A673 (cell line): ENCODE data around the gene CDK5RAP1. TPM values are rescaled to one million over a fixed set of nuclear protein-coding genes. Genes with fewer than 3 reads are reported as not detected.

Experiments used
- BruUV-seq: library from RNA; stranded (reverse); fragments of 400-500 nt; replicated peaks from 2 replicates; lab custom pipeline; 2021; lab: Mats Ljungman, UMichigan
- CTCF ChIA-PET: fragments of 300-600 bp; sonication (Branson Sonifier 250); formaldehyde crosslinking; loops from one replicate; lab custom pipeline; 2022; ENCODE audit warnings: antibody characterized with exemption; lab: Charles Lee
- POLR2A ChIA-PET: fragments of 300-600 bp; sonication (Branson Sonifier 250); formaldehyde crosslinking; loops from one replicate; lab custom pipeline; 2022; ENCODE audit warnings: antibody characterized with exemption; ENCODE audit not compliant: low non-redundant PET; lab: Charles Lee
- DNase-seq: peaks from one replicate; pipeline ENCODE4 v3.0.0-alpha.2; 2015; ENCODE audit warnings: low spot score
- H3K27ac ChIP-seq: fragments of 200-600 bp; sonication (generic); 2 replicates; pipeline ENCODE4 v1.5.1; 2016; ENCODE audit warnings: mixed run types, low read depth, mild to moderate bottlenecking, mixed read lengths, antibody characterized with exemption, low read length; ENCODE audit not compliant: poor library complexity, severe bottlenecking
- H3K27me3 ChIP-seq: fragments of 200-600 bp; sonication (generic); replicated peaks from 2 replicates; pipeline ENCODE4 v1.6.1; 2017; ENCODE audit warnings: mixed run types, low read depth, mild to moderate bottlenecking, mixed read lengths, antibody characterized with exemption, low read length; ENCODE audit not compliant: insufficient read depth, poor library complexity
- H3K36me3 ChIP-seq: fragments of 200-600 bp; sonication (generic); 2 replicates; pipeline ENCODE4 v1.6.1; 2016; ENCODE audit warnings: mixed run types, mild to moderate bottlenecking, mixed read lengths, antibody characterized with exemption, low read length; ENCODE audit not compliant: insufficient read depth, poor library complexity, severe bottlenecking
- H3K4me1 ChIP-seq: fragments of 200-600 bp; sonication (generic); 2 replicates; pipeline ENCODE4 v1.6.1; 2017; ENCODE audit warnings: mixed run types, mild to moderate bottlenecking, mixed read lengths, antibody characterized with exemption, low read length; ENCODE audit not compliant: insufficient read depth, poor library complexity, severe bottlenecking
- H3K4me3 ChIP-seq: fragments of 200-600 bp; sonication (generic); 2 replicates; pipeline ENCODE4 v1.5.1; 2016; ENCODE audit warnings: low read depth, mixed run types, mild to moderate bottlenecking, mixed read lengths, low read length; ENCODE audit not compliant: poor library complexity, severe bottlenecking
- H3K9me3 ChIP-seq: fragments of 200-600 bp; sonication (generic); 2 replicates; pipeline ENCODE4 v1.6.1; 2016; ENCODE audit warnings: mixed run types, low read depth, mild to moderate bottlenecking, mixed read lengths, antibody characterized with exemption, low read length; ENCODE audit not compliant: poor library complexity, severe bottlenecking
- CTCF ChIP-seq: fragments of 300-800, 200-600 bp; sonication (generic); conservative IDR thresholded peaks from 2 replicates; pipeline ENCODE4 v1.5.1; 2017; ENCODE audit warnings: low read depth, mild to moderate bottlenecking, antibody characterized with exemption, low read length, moderate library complexity, mixed read lengths
- EZH2 ChIP-seq: fragments of 200-600 bp; sonication (generic); IDR thresholded peaks from 2 replicates; pipeline ENCODE4 v1.6.1; 2017; ENCODE audit warnings: borderline replicate concordance, low read depth, mild to moderate bottlenecking, mixed read lengths, antibody characterized with exemption, low read length; ENCODE audit not compliant: poor library complexity, severe bottlenecking
- intact Hi-C: fragments of 100-400 bp; cut with micrococcal nuclease; formaldehyde crosslinking; loops from one replicate; pipeline ENCODE4 v1.10.0; 2022; ENCODE audit not compliant: unreplicated experiment
- total RNA-seq: library from RNA; stranded (reverse); gene quantifications from 2 replicates; pipeline ENCODE4 v1.2.3, GENCODE V29; 2021

CDK5RAP1 gene
- total RNA-seq, 1 experiment from 2014 or later: 52.7 TPM

GRCh38 chr20:33438481-33438880 is 37.2 kb upstream of the CDK5RAP1 start:
- BruUV-seq: no TSS peak
- ChIA-PET CTCF (no interaction called here), POLR2A (no interaction called here)

GRCh38 chr20:33437141-33437911 is 36.0 kb upstream of the CDK5RAP1 start:
- Histone ChIP-seq H3K36me3 (no peaks in the 10 kb centered on the region), H3K4me3 (no peak overlapping the region), H3K27ac (no peak overlapping the region), H3K9me3 (no peaks in the 10 kb centered on the region), H3K4me1 (peaks cover 6% of the 10 kb centered on the region), H3K27me3 (no peaks in the 10 kb centered on the region)
- ChIA-PET POLR2A (no interaction called here), CTCF (interaction anchor here (0.6 kb wide), 1 partner anchor 234 kb away, joined by 4 read pairs; no protein-coding TSS in a partner anchor)
- intact Hi-C loops: no loop called here
- TF ChIP-seq EZH2 (no peak), CTCF (no peak)
- no TSS peak for BruUV-seq
- DNase-seq: peak; percentile 77

More at GRCh38 chr20:33438481-33438880, 37.2 kb upstream of the CDK5RAP1 start:
- H3K4me3 ChIP-seq: no peak overlapping the region
- H3K27me3 ChIP-seq: no peaks in the 10 kb centered on the region
- H3K4me1 ChIP-seq: peaks cover 6% of the 10 kb centered on the region
- no peaks in the 10 kb centered on the region for H3K9me3 ChIP-seq
- TF ChIP-seq CTCF (no peak), EZH2 (no peak)
- no peak overlapping the region for H3K27ac ChIP-seq
- intact Hi-C loops: no loop called here
- H3K36me3 ChIP-seq: no peaks in the 10 kb centered on the region
- no peak for DNase-seq

- no TSS peak for BruUV-seq
- POLR2A ChIA-PET: no interaction called here
- Histone ChIP-seq H3K4me1 (peaks cover 6% of the 10 kb centered on the region), H3K9me3 (no peaks in the 10 kb centered on the region), H3K27ac (no peak overlapping the region), H3K4me3 (no peak overlapping the region), H3K36me3 (no peaks in the 10 kb centered on the region), H3K27me3 (no peaks in the 10 kb centered on the region)
- intact Hi-C loops: no loop called here
- CTCF ChIA-PET: no interaction called here
- no peak for TF ChIP-seq EZH2
- TF ChIP-seq CTCF: no peak
- no peak for DNase-seq
Observed at GRCh38 chr20:33434434-33434833, 33.1 kb upstream of the CDK5RAP1 start.
